Stimulated activated CD8-positive, alpha-beta memory T cell treated with anti-CD3 and anti-CD28 coated beads, Interleukin-7, amount 100 ng/mL, for 48 hours (primary cell): ENCODE results near the gene LRRC61.
"Not testable (repeated sequence)": the region's sequence is repeated elsewhere in the genome, so short reads cannot be mapped to it uniquely, and the experiment has no call there.

ENCODE experiments used
- DNase-seq, 2 donors: peaks; one replicate each; pipeline ENCODE4 v3.0.0-alpha.2; 2020; ENCODE audit warnings: low read depth in 1 of 2; ENCODE audit errors: extremely low read depth in 1 of 2

The LRRC61 gene

GRCh38 chr7:150322833-150323681 lies at the start of gene LRRC61, which contains the start of gene ACTR3C:
Gene LRRC61 (plus strand): TSS chr7:150323355. CDS start chr7:150336862, 13,507 bp downstream.
Gene ACTR3C (minus strand): TSS chr7:150323545. CDS start chr7:150295296, 28,249 bp downstream.
- DNase-seq: peak; percentile 52 to 60

- DNase-seq: peak in 1 of 2 donors; percentile 5
Observed at GRCh38 chr7:150276132-150276695, 46.9 kb upstream of the LRRC61 start.

GRCh38 chr7:150278383-150278782 lies 44.8 kb upstream of the LRRC61 start:
- DNase-seq: not testable (repeated sequence)

GRCh38 chr7:150281681-150282403 lies 41.3 kb upstream of the LRRC61 start:
- DNase-seq: not testable (repeated sequence)

GRCh38 chr7:150283111-150283510 lies 40.0 kb upstream of the LRRC61 start:
- DNase-seq: not testable (repeated sequence)

- not testable (repeated sequence) for DNase-seq
Observed at GRCh38 chr7:150283608-150284007, 39.5 kb upstream of the LRRC61 start.

GRCh38 chr7:150285849-150286754 lies 37.1 kb upstream of the LRRC61 start:
- DNase-seq: not testable (repeated sequence)

- DNase-seq: not testable (repeated sequence)
Observed at GRCh38 chr7:150287815-150288214, 35.3 kb upstream of the LRRC61 start.

- DNase-seq: not testable (repeated sequence)
Observed at GRCh38 chr7:150288816-150289215, 34.3 kb upstream of the LRRC61 start.

- DNase-seq: not testable (repeated sequence)
Observed at GRCh38 chr7:150290317-150290716, 32.8 kb upstream of the LRRC61 start.

- not testable (repeated sequence) for DNase-seq
Observed at GRCh38 chr7:150295027-150295426, 28.1 kb upstream of the LRRC61 start.

- not testable (repeated sequence) for DNase-seq
Observed at GRCh38 chr7:150295614-150296013, 27.5 kb upstream of the LRRC61 start.

- not testable (repeated sequence) for DNase-seq
Observed at GRCh38 chr7:150296802-150297201, 26.4 kb upstream of the LRRC61 start.

GRCh38 chr7:150297978-150298377 lies 25.2 kb upstream of the LRRC61 start:
- not testable (repeated sequence) for DNase-seq

- not testable (repeated sequence) for DNase-seq
Observed at GRCh38 chr7:150302908-150303310, 20.2 kb upstream of the LRRC61 start.

- DNase-seq: not testable (repeated sequence)
Observed at GRCh38 chr7:150304499-150305258, 18.5 kb upstream of the LRRC61 start.

GRCh38 chr7:150305259-150305902 lies 17.8 kb upstream of the LRRC61 start:
- DNase-seq: not testable (repeated sequence)

GRCh38 chr7:150305903-150306284 lies 17.3 kb upstream of the LRRC61 start:
- not testable (repeated sequence) for DNase-seq

- DNase-seq: not testable (repeated sequence)
Observed at GRCh38 chr7:150306377-150306776, 16.8 kb upstream of the LRRC61 start.
